ENCODE data around the gene ZNF536. TPM values are rescaled to one million over a fixed set of nuclear protein-coding genes. Genes with fewer than 3 reads are reported as not detected.

ZNF536 gene
- total and polyA plus RNA-seq, 2 donors from 2014 or later, result 0.19 to 0.25 TPM

- intact Hi-C loops (cut with DNase I), result no loop called here
Observed at GRCh38 chr19:30385666-30386065, 13.5 kb downstream of the ZNF536 start.

GRCh38 chr19:30386551-30387143 lies 14.5 kb downstream of the ZNF536 start:
- Histone ChIP-seq H3K4me1 (ENCODE audit: control insufficient read depth in 2 of 3, insufficient read depth in 2 of 3, low read depth in 1 of 3, low read length in 3 of 3) (no peaks in the 10 kb centered on the region), H3K27ac (ENCODE audit: low read depth in 2 of 2, low read length in 2 of 2) (no peak overlapping the region), H3K9me3 (ENCODE audit: control insufficient read depth in 2 of 3, insufficient read depth in 1 of 3, low read length in 3 of 3) (no peaks in the 10 kb centered on the region), H3K4me3 (ENCODE audit: low read length in 3 of 3) (no peak overlapping the region), H3K9ac (ENCODE audit: low read length in 3 of 3) (no peak overlapping the region), H3K36me3 (ENCODE audit: control insufficient read depth in 2 of 3, insufficient read depth in 3 of 3, low read length in 3 of 3) (no peaks in the 10 kb centered on the region), H3K27me3 (ENCODE audit: control insufficient read depth, insufficient read depth, low read length) (no peaks in the 10 kb centered on the region)
- DNase-seq (no peak), FAIRE-seq (no peak)
- TF ChIP-seq, protein P1, sequence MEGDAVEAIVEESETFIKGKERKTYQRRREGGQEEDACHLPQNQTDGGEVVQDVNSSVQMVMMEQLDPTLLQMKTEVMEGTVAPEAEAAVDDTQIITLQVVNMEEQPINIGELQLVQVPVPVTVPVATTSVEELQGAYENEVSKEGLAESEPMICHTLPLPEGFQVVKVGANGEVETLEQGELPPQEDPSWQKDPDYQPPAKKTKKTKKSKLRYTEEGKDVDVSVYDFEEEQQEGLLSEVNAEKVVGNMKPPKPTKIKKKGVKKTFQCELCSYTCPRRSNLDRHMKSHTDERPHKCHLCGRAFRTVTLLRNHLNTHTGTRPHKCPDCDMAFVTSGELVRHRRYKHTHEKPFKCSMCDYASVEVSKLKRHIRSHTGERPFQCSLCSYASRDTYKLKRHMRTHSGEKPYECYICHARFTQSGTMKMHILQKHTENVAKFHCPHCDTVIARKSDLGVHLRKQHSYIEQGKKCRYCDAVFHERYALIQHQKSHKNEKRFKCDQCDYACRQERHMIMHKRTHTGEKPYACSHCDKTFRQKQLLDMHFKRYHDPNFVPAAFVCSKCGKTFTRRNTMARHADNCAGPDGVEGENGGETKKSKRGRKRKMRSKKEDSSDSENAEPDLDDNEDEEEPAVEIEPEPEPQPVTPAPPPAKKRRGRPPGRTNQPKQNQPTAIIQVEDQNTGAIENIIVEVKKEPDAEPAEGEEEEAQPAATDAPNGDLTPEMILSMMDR (IDR thresholded peaks at IDR 0.05; ENCODE audit: borderline replicate concordance, extremely low read depth, insufficient read depth), result no peak
- intact Hi-C loops (cut with DNase I), result no loop called here

More at GRCh38 chr19:30385666-30386065, 13.5 kb downstream of the ZNF536 start:
- TF ChIP-seq, protein P1 (IDR thresholded peaks at IDR 0.05; ENCODE audit: borderline replicate concordance, extremely low read depth, insufficient read depth), result no peak
- no peak for DNase-seq
- Histone ChIP-seq H3K27ac (ENCODE audit: low read depth in 2 of 2, low read length in 2 of 2) (no peak overlapping the region), H3K9me3 (ENCODE audit: control insufficient read depth in 2 of 3, insufficient read depth in 1 of 3, low read length in 3 of 3) (no peaks in the 10 kb centered on the region), H3K9ac (ENCODE audit: low read length in 3 of 3) (no peak overlapping the region), H3K27me3 (ENCODE audit: control insufficient read depth, insufficient read depth, low read length) (no peaks in the 10 kb centered on the region), H3K4me1 (ENCODE audit: control insufficient read depth in 2 of 3, insufficient read depth in 2 of 3, low read depth in 1 of 3, low read length in 3 of 3) (no peaks in the 10 kb centered on the region), H3K36me3 (ENCODE audit: control insufficient read depth in 2 of 3, insufficient read depth in 3 of 3, low read length in 3 of 3) (no peaks in the 10 kb centered on the region), H3K4me3 (ENCODE audit: low read length in 3 of 3) (no peak overlapping the region)
- FAIRE-seq, result no peak

DNA sequence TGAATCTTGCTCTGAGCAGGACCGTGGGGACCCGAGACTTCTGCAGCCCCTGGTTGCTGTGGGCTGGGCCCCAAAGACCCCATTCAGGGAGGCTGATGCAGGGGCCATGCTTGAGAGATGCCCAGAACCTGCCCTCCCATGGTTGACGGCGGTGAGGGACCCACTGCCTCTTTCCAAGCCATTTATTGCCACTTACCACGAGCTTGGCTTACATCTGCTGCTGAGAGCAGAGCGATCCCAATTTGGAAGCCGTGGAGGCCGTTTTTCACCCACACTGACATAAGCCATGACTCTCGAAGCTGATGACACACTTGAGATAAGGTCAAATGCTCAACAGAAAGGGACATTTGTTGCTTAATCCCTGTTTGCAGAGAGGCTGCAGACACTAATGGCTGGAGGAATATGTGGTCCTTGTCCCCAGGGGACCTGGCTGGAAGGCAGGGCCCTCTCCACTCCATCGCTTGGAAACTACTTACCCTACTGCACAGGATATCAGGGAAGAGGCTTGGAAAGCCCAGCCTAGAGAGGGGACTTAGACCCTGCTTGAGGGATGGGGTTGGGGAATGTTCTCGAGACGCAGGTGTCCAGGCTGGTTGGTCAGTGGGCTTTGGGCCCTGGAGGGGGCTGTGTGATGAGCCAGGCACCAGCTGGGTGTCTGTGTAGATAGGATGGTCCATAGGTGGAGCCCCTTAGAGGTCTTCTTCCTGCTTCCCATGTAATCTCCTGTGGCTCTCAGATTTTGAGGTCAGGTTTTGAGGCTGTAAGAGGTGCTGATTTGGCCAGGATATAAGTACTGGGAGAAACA lies 15.3 kb downstream of the ZNF536 start:
- H3K4me3 ChIP-seq (ENCODE audit: low read length in 3 of 3), result no peak overlapping the region
- no peaks in the 10 kb centered on the region for H3K9me3 ChIP-seq (ENCODE audit: control insufficient read depth in 2 of 3, insufficient read depth in 1 of 3, low read length in 3 of 3)
- DNase-seq (no peak), FAIRE-seq (no peak)
- no peak overlapping the region for H3K27ac ChIP-seq (ENCODE audit: low read depth in 2 of 2, low read length in 2 of 2)
- TF ChIP-seq, protein P1 (IDR thresholded peaks at IDR 0.05; ENCODE audit: borderline replicate concordance, extremely low read depth, insufficient read depth), result no peak
- H3K27me3 ChIP-seq (ENCODE audit: control insufficient read depth, insufficient read depth, low read length), result no peaks in the 10 kb centered on the region
- H3K9ac ChIP-seq (ENCODE audit: low read length in 3 of 3), result no peak overlapping the region
- H3K36me3 ChIP-seq (ENCODE audit: control insufficient read depth in 2 of 3, insufficient read depth in 3 of 3, low read length in 3 of 3), result no peaks in the 10 kb centered on the region
- intact Hi-C loops (cut with DNase I), result no loop called here
- H3K4me1 ChIP-seq (ENCODE audit: control insufficient read depth in 2 of 3, insufficient read depth in 2 of 3, low read depth in 1 of 3, low read length in 3 of 3), result no peaks in the 10 kb centered on the region
